Hindlimb muscle (tissue), 1 donor: ENCODE data around the gene MORN4. TPM values are rescaled to one million over a fixed set of nuclear protein-coding genes. Genes with fewer than 3 reads are reported as not detected.
"Not testable (repeated sequence)": the region's sequence is repeated elsewhere in the genome, so short reads cannot be mapped to it uniquely, and the experiment has no call there.

Source experiments
- DNase-seq: peaks from one replicate; pipeline ENCODE4 v3.0.0-alpha.2; 2013
- polyA plus RNA-seq: library from polyadenylated mRNA; unstranded; fragments of 120-200 nt; gene quantifications from one replicate; pipeline ENCODE4 v1.2.1, GENCODE V29; 2013; ENCODE audit not compliant: insufficient read length

Gene MORN4
- polyA plus RNA-seq, 1 donor = 5.2 TPM

- peak; percentile 45 for DNase-seq
Observed at GRCh38 chr10:97640868-97641811, 7.8 kb upstream of the MORN4 start.

GRCh38 chr10:97640174-97640867, 7.0 kb upstream of the MORN4 start, which contains the start of gene PI4K2A:
PI4K2A (plus strand) TSS chr10:97640671; CDS start chr10:97640743, 72 bp downstream.
- DNase-seq = peak; percentile 97

- not testable (repeated sequence) for DNase-seq
Observed at GRCh38 chr10:97639090-97639489, 5.8 kb upstream of the MORN4 start.

GRCh38 chr10:97635577-97635976, 2.3 kb upstream of the MORN4 start:
- no peak for DNase-seq

- DNase-seq = no peak
Observed at GRCh38 chr10:97633921-97634320, 621 bp upstream of the MORN4 start.

- DNase-seq = no peak
Observed at GRCh38 chr10:97631098-97631497, 2.2 kb downstream of the MORN4 start.

GRCh38 chr10:97629289-97629688, 4.0 kb downstream of the MORN4 start:
- no peak for DNase-seq

GRCh38 chr10:97628228-97628627, 5.1 kb downstream of the MORN4 start:
- no peak for DNase-seq

- DNase-seq = no peak
Observed at GRCh38 chr10:97627731-97628130, 5.6 kb downstream of the MORN4 start.

GRCh38 chr10:97623277-97623676, 10.0 kb downstream of the MORN4 start:
- no peak for DNase-seq

- no peak for DNase-seq
Observed at GRCh38 chr10:97618733-97619132, 14.6 kb downstream of the MORN4 start.

GRCh38 chr10:97618285-97618684, 15.0 kb downstream of the MORN4 start:
- DNase-seq = no peak

GRCh38 chr10:97612386-97612785, 20.9 kb downstream of the MORN4 start:
- DNase-seq = peak; percentile 42

- DNase-seq = no peak
Observed at GRCh38 chr10:97611473-97611872, 21.8 kb downstream of the MORN4 start.

GRCh38 chr10:97608991-97609561, 24.2 kb downstream of the MORN4 start:
- DNase-seq = no peak

- DNase-seq = no peak
Observed at GRCh38 chr10:97607095-97607636, 26.1 kb downstream of the MORN4 start.

- DNase-seq = peak; percentile 20
Observed at GRCh38 chr10:97601268-97602215, 31.8 kb downstream of the MORN4 start.

- DNase-seq = no peak
Observed at GRCh38 chr10:97600616-97601015, 32.7 kb downstream of the MORN4 start.

GRCh38 chr10:97599272-97599619, 34.1 kb downstream of the MORN4 start:
- no peak for DNase-seq

- DNase-seq = no peak
Observed at GRCh38 chr10:97598407-97599271, 34.7 kb downstream of the MORN4 start.

GRCh38 chr10:97597778-97598177, 35.5 kb downstream of the MORN4 start:
- no peak for DNase-seq
